ENCODE measurements around the gene ZNF254. TPM values are rescaled to one million over a fixed set of nuclear protein-coding genes. Genes with fewer than 3 reads are reported as not detected.
"Not testable (repeated sequence)": the region's sequence is repeated elsewhere in the genome, so short reads cannot be mapped to it uniquely, and the experiment has no call there.

The ZNF254 gene
- total RNA-seq, 1 experiment from 2014 or later: 26.6 TPM

DNA sequence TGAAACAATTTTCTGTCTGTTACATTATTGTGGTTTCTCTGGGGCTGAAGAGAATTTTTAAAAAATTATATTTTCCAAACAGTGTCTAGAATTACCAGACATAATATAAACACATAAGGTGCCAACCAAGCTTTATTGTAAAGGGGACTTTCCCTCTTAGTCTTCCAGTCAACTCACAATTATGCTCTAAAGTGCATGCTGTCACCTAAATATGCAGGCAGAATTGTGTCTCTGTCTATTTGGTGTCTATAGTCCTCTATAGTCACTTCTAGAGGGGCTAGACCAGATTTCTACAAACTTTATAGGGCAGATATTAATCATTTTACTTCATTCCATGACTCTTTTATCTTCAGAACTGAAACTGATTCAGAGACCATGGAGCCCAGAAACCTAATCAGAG, 12.8 kb downstream of the ZNF254 start:
- DNase-seq: no peak
- no peak overlapping the region for H3K9ac ChIP-seq (ENCODE audit: extremely low read depth, insufficient read length, low read length)
- H4K8ac ChIP-seq (replicated peaks; ENCODE audit: insufficient read length, low read depth, low read length): no peak overlapping the region
- Mint-ChIP-seq H3K4me3 (no peak overlapping the region), H3K9me3 (no peaks in the 10 kb centered on the region; a peak in 2 of 5 replicates), H3K27me3 (ENCODE audit: low read depth) (no peaks in the 10 kb centered on the region), H3K36me3 (ENCODE audit: insufficient read depth in 1 of 3, low read depth in 3 of 3) (peaks cover 2 to 28% (median 11%) of the 10 kb centered on the region in 3 experiments; a peak in 6 of 7 replicates), H3K27ac (no peak overlapping the region), H3K4me1 (peaks cover 4 to 8% of the 10 kb centered on the region in 2 experiments; a peak in 1 of 4 replicates)
- no peak overlapping the region for H3T11ph ChIP-seq (ENCODE audit: low read length)
- no peak overlapping the region for H2BK20ac ChIP-seq (ENCODE audit: low read depth, low read length, poor library complexity, severe bottlenecking)
- no peaks in the 10 kb centered on the region for H3K4me1 ChIP-seq (ENCODE audit: insufficient read depth, low read length)
- no peak overlapping the region for H2AFZ ChIP-seq (ENCODE audit: low read length)
- H2BK120ac ChIP-seq (ENCODE audit: low read depth, low read length, poor library complexity, severe bottlenecking): no peak overlapping the region
- no peak overlapping the region for H3K23ac ChIP-seq (ENCODE audit: insufficient read length, low read depth, low read length)
- H3K23me2 ChIP-seq (ENCODE audit: insufficient read length, low read depth, low read length, poor library complexity, severe bottlenecking): no peaks in the 10 kb centered on the region
- H3K79me1 ChIP-seq (ENCODE audit: insufficient read depth, low read depth, low read length, poor library complexity, severe bottlenecking): peaks cover 7% of the 10 kb centered on the region
- H3K56ac ChIP-seq (ENCODE audit: insufficient read length, low read depth, low read length): no peak overlapping the region
- H2AK5ac ChIP-seq (ENCODE audit: insufficient read length, low read length): no peak overlapping the region
- H2BK5ac ChIP-seq (ENCODE audit: insufficient read length, low read length): no peak overlapping the region
- H3K9me3 ChIP-seq (ENCODE audit: control insufficient read depth, low read depth, low read length): no peaks in the 10 kb centered on the region
- H3K79me2 ChIP-seq (ENCODE audit: insufficient read depth, low read length): no peaks in the 10 kb centered on the region; the same call in 1 of the 2 replicates
- no peak overlapping the region for H2BK15ac ChIP-seq (ENCODE audit: low read depth, low read length)
- no peaks in the 10 kb centered on the region for H4K20me1 ChIP-seq (ENCODE audit: control insufficient read depth, insufficient read depth, insufficient read length)
- H3K14ac ChIP-seq (ENCODE audit: insufficient read depth, low read length): no peak overlapping the region
- TF ChIP-seq, protein P1, sequence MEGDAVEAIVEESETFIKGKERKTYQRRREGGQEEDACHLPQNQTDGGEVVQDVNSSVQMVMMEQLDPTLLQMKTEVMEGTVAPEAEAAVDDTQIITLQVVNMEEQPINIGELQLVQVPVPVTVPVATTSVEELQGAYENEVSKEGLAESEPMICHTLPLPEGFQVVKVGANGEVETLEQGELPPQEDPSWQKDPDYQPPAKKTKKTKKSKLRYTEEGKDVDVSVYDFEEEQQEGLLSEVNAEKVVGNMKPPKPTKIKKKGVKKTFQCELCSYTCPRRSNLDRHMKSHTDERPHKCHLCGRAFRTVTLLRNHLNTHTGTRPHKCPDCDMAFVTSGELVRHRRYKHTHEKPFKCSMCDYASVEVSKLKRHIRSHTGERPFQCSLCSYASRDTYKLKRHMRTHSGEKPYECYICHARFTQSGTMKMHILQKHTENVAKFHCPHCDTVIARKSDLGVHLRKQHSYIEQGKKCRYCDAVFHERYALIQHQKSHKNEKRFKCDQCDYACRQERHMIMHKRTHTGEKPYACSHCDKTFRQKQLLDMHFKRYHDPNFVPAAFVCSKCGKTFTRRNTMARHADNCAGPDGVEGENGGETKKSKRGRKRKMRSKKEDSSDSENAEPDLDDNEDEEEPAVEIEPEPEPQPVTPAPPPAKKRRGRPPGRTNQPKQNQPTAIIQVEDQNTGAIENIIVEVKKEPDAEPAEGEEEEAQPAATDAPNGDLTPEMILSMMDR (conservative IDR thresholded peaks at IDR 0.05): no peak
- no peak overlapping the region for H3K27ac ChIP-seq (ENCODE audit: insufficient read length, low read depth, low read length)
- no peaks in the 10 kb centered on the region for H3K27me3 ChIP-seq (ENCODE audit: insufficient read depth, low read length)
- H3K4ac ChIP-seq (ENCODE audit: low read depth, low read length): no peak overlapping the region
- H2BK12ac ChIP-seq (ENCODE audit: insufficient read length, low read depth, low read length): no peak overlapping the region
- no peak overlapping the region for H4K5ac ChIP-seq (ENCODE audit: insufficient read length, low read depth, low read length)
- H3K18ac ChIP-seq (ENCODE audit: insufficient read length, low read depth, low read length): no peak overlapping the region
- no peak overlapping the region for H4K91ac ChIP-seq (ENCODE audit: insufficient read length, low read depth, low read length)
- no peak overlapping the region for H3K4me2 ChIP-seq (ENCODE audit: insufficient read depth, insufficient read length, low read length)

DNA sequence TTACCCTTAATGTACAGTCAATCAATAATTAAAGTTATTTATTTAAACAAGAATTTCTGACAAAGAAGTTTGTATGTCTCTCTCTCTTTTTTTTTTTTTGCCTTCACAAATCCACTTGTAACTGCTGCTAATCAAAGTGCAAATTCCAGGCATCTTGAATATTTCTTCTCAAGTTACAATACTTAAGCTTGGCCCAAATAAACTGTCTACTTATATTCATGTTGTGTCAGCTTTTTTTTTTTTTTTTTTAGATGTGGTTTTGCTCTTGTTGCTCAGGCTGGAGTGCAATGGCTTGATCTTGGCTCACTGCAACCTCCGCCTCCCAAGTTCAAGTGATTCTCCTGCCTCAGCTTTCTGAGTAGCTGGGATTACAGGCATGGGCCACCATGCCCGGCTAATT, 13.6 kb downstream of the ZNF254 start:
- not testable (repeated sequence) for H3K23ac ChIP-seq (ENCODE audit: insufficient read length, low read depth, low read length); H3K9me3 Mint-ChIP-seq; H3K14ac ChIP-seq (ENCODE audit: insufficient read depth, low read length); H4K20me1 ChIP-seq (ENCODE audit: control insufficient read depth, insufficient read depth, insufficient read length); H3K9me3 ChIP-seq (ENCODE audit: control insufficient read depth, low read depth, low read length); H4K91ac ChIP-seq (ENCODE audit: insufficient read length, low read depth, low read length); H3K4me1 Mint-ChIP-seq; H3K4me2 ChIP-seq (ENCODE audit: insufficient read depth, insufficient read length, low read length); H2BK20ac ChIP-seq (ENCODE audit: low read depth, low read length, poor library complexity, severe bottlenecking); H3K9ac ChIP-seq (ENCODE audit: extremely low read depth, insufficient read length, low read length); H2BK120ac ChIP-seq (ENCODE audit: low read depth, low read length, poor library complexity, severe bottlenecking); H4K8ac ChIP-seq (replicated peaks; ENCODE audit: insufficient read length, low read depth, low read length); H3T11ph ChIP-seq (ENCODE audit: low read length); H3K27ac ChIP-seq (ENCODE audit: insufficient read length, low read depth, low read length); H2BK12ac ChIP-seq (ENCODE audit: insufficient read length, low read depth, low read length); H3K18ac ChIP-seq (ENCODE audit: insufficient read length, low read depth, low read length); DNase-seq; H3K4ac ChIP-seq (ENCODE audit: low read depth, low read length); H3K4me1 ChIP-seq (ENCODE audit: insufficient read depth, low read length); H2AK5ac ChIP-seq (ENCODE audit: insufficient read length, low read length); H3K27me3 Mint-ChIP-seq (ENCODE audit: low read depth); H3K79me2 ChIP-seq (ENCODE audit: insufficient read depth, low read length); H3K79me1 ChIP-seq (ENCODE audit: insufficient read depth, low read depth, low read length, poor library complexity, severe bottlenecking); H3K27ac Mint-ChIP-seq; H2BK15ac ChIP-seq (ENCODE audit: low read depth, low read length); H3K56ac ChIP-seq (ENCODE audit: insufficient read length, low read depth, low read length); H2AFZ ChIP-seq (ENCODE audit: low read length); H2BK5ac ChIP-seq (ENCODE audit: insufficient read length, low read length); H4K5ac ChIP-seq (ENCODE audit: insufficient read length, low read depth, low read length); H3K4me3 Mint-ChIP-seq; H3K23me2 ChIP-seq (ENCODE audit: insufficient read length, low read depth, low read length, poor library complexity, severe bottlenecking); H3K27me3 ChIP-seq (ENCODE audit: insufficient read depth, low read length)
- H3K36me3 Mint-ChIP-seq (ENCODE audit: insufficient read depth in 1 of 3, low read depth in 3 of 3): peaks cover 7 to 31% (median 16%) of the 10 kb centered on the region in 3 experiments
- no CpG with 5 or more reads among the region's 2 CpGs for WGBS (ENCODE audit: extremely low coverage, insufficient read length, low lambda C conversion rate)

Data from H9 (cell line).